ENCODE measurements around the gene NPAS2.

Gene NPAS2

DNA sequence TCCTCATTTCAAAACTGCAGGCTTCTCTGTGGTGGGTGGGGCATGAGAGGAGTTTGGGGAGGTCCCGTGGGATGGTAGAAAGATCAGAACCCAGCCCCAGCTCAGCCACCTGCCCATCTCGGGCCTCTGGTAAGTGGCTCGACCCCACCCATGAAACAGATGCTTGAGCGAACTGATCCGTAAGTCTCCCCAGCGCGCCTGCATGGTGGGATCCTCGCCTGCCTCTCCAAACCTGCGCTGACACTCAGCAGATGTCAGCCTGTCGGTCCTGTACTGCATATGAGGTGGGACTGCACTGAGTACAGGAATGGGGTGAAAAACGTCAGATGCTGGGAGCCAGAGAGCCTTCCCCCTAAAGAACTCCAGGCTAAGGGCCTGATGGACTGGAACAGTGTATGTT, 166.2 kb downstream of the NPAS2 start:
- DNase-seq (ENCODE audit: low read depth, low spot score): no peak

DNA sequence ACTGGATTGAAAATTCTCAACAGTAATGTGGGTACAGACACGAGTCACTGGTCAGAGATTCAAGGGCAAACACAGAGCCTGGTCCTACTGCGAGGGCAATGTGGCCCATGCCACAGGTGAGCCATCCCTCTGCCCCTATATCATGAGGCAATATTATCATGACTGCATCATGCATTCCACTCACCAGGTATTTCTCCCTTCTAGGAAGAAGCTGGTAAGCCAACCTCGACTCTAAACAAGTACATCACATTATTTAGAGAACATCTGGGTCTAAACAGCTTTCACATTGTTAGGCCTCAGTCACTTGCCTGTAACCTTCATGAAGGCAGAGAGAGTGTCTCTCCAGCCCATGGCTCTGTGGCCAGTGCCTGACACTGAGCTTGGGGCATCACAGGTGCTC, 167.6 kb downstream of the NPAS2 start:
- no peak for DNase-seq (ENCODE audit: low read depth, low spot score)

DNA sequence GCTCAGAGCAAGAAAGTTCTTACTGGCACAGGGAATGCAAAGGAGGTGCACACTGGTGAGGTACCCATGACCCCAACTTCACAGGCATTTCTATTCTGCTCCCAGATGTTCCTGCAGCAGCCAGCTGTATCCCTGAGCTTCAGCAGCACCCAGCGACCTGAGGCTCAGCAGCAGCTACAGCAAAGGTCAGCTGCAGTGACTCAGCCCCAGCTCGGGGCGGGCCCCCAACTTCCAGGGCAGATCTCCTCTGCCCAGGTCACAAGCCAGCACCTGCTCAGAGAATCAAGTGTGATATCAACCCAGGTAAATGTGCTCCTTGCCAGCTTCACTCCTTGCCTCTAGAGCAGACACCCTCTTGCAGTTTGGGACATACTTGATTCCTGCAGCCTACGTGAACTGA, 168.0 kb downstream of the NPAS2 start:
- DNase-seq (ENCODE audit: low read depth, low spot score): no peak

DNA sequence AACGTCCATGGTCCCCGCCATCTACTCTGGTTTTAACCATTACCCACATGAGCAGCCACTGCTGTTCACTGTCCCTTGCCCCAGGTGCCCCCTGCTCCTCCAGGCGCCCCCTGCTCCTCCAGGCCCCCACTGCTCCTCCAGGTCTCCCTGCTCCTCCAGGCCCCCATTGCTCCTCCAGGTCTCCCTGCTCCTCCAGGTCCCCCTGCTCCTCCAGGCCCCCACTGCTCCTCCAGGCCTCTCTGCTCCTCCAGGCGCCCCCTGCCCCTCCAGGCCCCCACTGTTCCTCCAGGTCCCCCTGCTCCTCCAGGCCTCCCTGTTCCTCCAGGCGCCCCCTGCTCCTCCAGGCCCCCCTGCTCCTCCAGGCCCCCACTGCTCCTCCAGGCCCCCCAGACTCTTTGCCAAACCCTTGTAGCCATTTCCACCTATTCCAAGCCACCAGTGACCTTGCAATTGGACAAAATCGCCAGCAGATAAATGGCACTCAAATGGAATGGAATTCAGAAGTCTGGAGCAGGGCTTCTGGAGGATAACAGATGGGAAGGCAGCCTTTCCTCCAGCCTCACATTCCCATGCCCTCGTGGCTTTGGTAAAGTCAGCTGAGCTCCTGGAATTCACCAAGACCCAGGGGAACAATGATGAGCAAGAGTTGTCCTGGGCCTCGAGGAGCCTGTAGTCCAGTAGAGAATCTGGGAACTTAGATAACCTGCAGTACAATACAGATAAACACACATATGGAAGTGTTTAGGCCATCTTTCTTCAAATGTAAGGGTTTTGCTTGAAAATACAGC, 168.9 kb downstream of the NPAS2 start:
- DNase-seq (ENCODE audit: low read depth, low spot score): no peak

DNA sequence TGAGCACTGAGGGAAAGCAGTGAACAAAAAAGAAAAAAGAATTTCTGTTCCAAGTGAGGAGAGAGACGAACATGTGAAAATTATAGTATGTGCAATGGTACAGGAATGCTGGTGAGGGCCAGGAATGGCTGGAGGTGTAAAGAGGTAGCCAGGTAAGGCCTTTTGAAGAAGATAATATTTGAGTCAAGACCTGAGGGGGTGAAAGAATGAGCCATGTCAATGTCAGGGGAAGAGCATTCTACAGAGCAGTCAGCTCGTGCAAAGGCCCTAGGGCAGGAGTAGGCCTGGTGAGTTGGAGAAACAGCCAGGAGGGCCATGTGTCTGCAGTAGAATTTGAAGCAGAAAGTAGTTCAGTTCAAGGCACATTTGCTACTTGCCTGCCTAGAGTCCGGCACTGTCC, 169.7 kb downstream of the NPAS2 start:
- DNase-seq (ENCODE audit: low read depth, low spot score): no peak

DNA sequence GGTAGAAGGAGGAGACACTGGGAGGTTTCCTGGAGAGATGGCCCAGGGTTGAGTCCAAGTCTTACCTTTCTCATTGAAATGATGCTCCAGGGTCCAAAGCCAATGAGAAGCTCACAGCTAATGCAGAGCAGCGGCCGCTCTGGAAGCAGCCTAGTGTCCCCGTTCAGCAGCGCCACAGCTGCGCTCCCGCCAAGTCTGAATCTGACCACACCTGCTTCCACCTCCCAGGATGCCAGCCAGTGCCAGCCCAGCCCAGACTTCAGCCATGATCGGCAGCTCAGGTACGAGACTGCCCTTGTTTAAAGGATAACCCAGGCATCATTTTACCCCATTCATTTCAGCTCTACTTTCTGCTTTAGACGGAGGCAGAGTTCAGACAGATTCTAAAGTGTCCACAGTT, 170.2 kb downstream of the NPAS2 start:
- no peak for DNase-seq (ENCODE audit: low read depth, low spot score)

DNA sequence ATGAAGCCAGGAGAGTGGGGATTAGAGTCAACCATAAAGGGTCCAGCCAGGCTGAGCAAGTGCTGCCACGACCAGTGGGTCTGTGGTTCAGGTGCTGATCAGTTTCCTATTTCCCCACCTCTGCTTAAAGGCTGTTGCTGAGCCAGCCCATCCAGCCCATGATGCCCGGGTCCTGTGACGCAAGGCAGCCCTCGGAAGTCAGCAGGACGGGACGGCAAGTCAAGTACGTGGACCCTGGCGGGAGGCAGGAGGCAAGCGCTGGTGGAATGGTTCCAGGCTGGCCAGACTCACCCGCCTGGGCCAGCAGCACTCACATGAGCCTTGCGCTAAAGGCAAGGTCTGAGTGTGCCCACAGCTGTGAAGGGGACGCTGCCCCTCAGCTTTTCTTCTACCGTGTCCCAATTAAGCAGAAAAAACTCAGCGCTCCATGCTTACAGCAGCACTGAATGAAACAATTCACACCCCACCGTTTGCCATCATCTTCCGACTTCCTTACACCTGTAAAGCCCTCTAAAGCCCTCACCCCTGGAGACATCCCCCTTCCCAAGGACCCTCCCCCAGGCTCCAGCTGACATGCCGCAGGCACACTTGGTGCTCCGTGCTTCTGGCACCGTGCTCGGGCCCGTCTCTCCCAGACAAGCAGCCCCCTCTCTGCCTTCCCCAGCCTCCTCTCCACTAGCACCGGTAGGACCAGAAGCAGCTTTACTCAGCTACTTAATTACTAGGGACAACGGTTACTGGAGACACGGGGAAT, 170.9 kb downstream of the NPAS2 start:
- DNase-seq (ENCODE audit: low read depth, low spot score): no peak

DNA sequence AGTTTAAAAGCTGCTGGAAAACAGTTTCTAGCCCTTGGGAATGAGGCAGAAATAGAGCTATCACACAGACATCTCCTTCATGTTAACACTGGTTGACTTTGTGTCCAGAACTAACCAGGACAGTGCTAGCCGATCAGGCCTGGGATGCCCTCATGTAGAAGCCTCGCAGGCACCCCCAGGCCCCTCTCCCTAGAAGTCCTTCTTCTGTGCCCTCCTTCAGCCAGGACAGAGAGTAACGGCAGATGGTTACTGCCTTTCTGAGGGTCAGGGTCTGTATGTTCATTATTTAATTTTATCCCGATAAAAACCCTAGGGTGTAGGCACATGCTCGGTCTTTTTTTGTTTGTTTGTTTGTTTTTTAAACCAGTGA, 171.4 kb downstream of the NPAS2 start:
- no peak for DNase-seq (ENCODE audit: low read depth, low spot score)

DNA sequence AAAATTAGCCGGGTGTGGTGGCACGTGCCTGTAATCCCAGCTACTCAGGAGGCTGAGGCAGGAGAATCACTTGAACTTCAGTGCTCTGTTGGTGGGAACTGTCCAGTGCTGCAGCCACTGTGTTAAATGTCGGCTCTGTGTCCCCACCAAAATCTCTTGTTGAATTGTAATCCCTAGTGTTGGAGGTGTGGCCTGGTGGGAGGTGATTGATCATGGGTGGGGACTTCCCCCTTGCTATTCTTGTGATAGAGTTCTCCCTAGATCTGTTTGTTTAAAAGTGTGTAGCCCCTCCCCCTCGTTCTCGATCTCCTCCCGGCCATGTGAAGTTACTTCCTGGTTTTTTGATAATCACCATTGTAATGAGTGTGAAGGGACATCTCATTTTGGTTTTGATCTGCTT, 172.3 kb downstream of the NPAS2 start:
- DNase-seq (ENCODE audit: low read depth, low spot score): no peak

DNA sequence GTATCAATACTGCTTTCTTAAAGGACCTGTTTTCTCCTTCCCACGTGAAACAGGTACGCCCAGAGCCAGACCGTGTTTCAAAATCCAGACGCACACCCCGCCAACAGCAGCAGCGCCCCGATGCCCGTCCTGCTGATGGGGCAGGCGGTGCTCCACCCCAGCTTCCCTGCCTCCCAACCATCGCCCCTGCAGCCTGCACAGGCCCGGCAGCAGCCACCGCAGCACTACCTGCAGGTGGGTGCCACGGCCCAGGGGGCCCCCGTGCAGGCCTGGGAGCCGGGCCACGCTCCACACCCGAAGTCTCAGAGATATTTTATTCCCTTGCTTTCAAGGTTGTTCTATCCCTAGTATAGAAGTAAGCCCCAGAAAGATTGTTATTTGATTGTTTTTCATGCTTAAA, 173.4 kb downstream of the NPAS2 start:
- DNase-seq (ENCODE audit: low read depth, low spot score): no peak

DNA sequence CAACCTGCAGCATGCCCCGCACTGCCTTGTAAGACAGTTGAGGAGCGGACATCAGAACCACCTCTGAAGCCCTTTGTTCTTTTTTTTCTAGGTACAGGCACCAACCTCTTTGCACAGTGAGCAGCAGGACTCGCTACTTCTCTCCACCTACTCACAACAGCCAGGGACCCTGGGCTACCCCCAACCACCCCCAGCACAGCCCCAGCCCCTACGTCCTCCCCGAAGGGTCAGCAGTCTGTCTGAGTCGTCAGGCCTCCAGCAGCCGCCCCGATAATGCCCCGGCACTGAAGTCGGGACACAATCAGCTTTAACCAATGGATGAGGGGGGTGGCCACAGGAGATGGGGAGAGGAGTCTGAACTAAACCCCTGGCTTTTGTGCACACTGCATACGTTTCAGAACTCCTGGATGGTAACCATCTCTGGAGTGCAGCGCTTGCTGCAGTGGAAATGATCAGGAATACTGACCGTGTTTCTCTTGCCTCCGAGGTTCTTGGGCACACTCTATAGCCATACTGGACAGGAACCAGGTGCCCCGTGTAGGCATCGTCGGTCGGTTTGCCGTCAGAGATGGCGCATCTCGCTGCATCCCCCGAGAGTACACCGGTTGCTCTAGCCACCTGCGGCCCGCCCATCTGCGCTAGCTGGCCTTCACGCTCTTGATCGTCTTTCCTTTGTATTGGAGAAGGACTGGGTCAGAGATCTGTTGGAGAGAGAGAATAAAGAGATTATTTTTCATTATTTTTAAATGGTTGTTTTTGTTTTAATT, 175.6 kb downstream of the NPAS2 start:
- DNase-seq (ENCODE audit: low read depth, low spot score): no peak

DNA sequence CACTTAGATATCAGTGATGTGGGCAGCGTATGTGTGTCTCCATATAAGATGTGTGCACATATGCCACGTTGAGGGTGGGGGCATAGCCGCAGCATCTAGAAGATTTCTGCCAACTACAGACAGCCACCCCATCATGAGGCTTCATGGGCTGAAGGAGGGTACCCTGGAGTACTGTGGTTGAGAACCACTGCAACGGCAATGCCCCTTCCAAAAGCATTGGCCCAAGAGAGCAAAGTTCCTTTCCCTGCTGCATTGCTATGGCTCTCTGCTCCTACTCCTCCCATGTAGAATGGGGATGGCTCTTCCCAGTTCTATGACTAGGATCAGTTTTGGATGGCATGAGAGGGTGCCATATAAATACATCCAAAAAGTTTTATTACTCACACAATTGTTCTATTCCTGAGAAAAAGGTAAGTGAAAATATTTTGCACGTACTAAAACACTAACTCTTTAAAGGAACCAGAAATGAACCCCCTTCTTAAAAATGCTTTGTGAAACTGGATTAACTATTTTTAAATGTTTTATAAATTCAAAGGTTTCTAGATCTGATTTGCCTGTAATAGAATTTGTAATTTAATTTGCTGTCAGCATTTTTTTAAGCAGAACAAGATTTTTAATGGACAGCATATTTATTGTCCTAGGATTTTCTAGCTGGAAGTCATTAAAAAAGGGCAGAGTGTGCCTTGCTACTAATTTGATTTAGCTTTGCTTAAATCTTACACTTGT, 177.7 kb downstream of the NPAS2 start:
- no peak for DNase-seq (ENCODE audit: low read depth, low spot score)

DNA sequence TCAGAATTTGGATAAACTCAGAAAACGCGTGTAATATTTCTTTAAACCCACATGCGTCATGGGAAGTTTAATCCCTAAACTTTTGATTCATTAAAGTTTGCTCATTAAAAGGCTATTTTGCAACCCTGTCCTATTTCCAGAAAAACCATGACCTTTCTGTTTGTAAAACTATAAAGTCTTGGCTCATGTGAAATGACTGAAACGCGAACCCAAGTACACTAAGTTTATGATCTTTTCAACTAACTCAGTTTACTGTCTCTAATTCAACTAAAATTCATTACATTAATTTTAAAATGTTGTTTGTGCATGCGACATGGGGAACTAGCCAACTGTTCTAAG, 178.3 kb downstream of the NPAS2 start:
- DNase-seq (ENCODE audit: low read depth, low spot score): no peak

DNA sequence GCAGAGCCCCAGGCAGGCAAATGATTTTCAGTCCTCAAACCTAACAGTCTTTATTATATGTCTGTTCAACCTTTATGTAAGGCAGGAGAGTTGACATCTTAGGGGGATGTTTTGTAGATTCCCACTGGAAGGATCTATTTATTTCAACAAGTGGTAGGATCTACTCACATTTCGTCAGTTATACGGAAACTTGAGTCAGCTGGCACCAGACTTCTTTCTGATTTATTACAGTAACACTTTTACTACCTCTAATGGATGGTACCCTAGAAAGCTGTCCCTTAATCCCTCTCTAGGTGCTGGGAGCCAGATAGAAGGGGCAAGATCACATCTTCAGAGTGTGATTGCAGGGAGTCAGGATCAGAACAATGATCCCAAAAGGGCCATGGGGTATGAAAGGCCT, 180.1 kb downstream of the NPAS2 start:
- DNase-seq (ENCODE audit: low read depth, low spot score): no peak

DNA sequence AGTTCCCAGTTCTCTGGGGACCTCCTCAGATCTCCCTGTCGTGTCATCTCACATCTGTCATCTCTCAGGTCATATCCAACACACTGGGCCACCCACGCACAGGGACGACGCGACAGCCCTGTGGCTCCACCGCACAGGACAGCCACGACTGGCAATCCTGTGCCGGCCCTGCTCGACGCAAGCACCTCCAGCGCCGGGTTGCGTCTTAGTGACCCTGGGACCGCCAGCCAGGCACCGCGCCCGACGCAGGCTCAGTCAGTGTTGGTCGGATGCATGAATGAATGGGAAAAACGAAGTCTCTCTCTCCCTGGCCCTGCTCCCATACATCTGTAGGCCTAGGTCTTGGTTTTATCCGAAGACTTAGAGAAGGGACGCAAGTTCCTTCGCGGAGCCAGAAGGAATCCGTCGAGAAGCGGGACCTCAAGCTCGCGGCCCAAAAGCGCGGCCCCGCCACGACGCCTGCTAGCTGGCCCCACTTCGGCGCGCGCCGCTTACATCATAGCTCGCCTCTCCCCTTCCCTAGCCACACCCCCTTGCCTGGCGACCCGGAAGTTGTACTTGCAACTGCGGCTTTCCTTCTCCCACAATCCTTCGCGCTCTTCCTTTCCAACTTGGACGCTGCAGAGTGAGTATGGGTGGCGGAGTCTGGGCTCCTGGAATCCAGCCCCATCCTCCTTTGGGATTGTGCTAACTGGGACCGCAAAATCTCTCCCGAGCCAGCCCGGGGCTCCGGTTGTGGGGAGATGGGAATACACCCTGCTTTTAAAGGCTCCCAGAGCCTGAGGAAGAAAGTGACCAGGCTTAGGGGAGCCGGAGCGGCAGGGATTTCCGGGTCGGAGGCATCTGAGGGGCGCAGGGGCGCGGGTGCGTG, 182.0 kb downstream of the NPAS2 start, which contains the start of gene RPL31:
Gene RPL31 (plus strand): TSS at position 599 of the 871 bp plus-strand sequence. CDS start 413 bp downstream, outside the sequence.
- DNase-seq (ENCODE audit: low read depth, low spot score): peak; percentile 87

DNA sequence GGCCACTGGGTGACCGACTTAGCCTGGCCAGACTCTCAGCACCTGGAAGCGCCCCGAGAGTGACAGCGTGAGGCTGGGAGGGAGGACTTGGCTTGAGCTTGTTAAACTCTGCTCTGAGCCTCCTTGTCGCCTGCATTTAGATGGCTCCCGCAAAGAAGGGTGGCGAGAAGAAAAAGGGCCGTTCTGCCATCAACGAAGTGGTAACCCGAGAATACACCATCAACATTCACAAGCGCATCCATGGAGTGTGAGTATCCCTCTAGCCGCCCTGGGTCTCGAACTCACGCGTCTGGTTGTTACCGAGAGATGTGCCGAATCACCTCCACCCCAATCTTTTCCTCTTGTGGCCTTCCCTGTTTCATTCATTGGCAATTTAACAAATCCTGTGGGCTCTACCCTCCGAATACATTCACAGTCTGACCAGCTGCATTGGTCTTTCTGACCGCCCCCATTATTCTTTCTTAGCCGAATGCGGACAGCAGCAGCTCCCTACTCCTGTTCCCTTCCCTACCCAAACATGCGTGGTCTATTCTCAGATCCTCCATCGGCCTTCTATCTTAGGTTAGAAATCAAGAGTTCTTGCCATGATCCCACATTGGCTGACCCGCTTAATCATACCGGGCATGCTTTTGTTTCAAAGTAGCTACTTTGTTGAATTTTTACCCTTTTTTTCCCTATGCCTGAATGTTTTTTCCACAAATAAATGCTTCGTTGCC, 182.8 kb downstream of the NPAS2 start:
- DNase-seq (ENCODE audit: low read depth, low spot score): no peak

DNA sequence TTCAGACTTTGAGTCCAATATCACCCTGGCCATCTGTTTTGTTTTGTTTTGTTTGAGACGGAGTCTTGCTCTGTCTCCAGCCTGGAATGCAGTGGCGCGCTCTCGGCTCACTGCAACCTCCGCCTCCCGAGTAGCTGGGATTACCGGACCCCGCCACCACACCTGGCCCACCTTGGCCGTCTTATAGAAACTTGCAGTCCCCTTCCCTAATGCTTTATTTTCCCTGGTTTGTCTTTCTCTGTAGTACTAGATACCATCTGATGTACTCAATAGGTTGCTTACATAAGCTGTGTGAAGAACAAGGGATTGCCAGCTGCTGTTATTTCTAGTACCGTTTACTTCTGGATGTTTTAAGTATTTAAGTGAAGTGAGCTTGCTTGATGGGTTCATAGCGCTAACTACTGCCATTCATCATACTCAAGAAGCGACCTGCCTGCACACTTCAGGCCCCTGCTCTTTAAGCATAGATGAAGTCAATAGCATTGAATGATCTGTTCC, 183.4 kb downstream of the NPAS2 start:
- no peak for DNase-seq (ENCODE audit: low read depth, low spot score)

DNA sequence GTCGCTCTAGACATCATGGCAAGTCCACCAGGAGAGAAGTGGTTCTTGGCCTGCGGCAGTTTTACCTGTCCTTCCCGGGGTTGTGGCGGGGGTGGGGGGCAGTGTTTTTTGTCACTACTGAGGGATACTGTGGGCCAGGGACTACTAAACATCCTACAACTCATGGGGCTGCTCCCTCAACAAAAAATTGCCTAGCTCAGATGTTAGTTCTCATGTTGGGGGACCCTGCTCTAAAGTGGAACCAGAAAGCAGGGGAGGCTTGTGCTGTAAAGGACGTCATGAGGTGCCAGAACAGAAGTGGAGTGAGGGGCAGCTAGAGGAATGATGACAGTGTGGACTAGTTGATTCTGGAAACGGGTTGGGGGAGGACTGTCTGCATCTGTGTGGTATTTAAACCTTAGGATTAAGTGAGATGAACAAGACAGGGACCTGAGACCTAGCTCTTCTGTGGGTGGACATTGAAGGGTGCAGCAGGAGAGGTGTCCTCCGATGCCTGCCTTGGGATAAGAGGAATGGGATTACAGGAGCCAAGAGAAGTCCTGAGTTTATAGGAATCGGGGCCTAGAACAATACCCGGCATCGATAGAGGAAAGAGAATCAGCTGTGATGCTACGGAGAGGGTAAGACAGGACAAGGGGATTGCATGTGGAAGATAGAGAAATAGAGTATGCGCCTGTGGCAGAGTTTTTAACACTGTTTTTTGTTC, 184.8 kb downstream of the NPAS2 start:
- no peak for DNase-seq (ENCODE audit: low read depth, low spot score)

DNA sequence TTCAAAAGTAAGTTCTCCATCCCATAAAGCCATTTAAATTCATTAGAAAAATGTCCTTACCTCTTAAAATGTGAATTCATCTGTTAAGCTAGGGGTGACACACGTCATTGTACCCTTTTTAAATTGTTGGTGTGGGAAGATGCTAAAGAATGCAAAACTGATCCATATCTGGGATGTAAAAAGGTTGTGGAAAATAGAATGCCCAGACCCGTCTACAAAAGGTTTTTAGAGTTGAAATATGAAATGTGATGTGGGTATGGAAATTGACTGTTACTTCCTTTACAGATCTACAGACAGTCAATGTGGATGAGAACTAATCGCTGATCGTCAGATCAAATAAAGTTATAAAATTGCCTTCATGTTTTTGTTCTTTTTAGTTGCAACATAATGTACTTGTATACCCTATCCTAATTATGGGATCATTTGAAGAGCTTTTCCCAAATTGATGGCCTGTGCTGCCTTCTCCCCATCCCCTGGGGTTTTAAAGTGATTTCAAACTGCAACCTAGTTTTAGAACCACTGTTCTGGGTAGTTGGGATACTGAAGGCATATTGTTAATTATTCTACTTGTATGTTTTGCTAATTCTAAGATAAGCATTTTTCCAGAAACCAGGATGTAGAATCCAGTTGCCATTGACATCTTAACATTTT, 186.3 kb downstream of the NPAS2 start:
- DNase-seq (ENCODE audit: low read depth, low spot score): no peak

All from iPS DF 19.7 (cell line).